OCI-LY7 (cell line): ENCODE data around the gene NEURL4. TPM values are rescaled to one million over a fixed set of nuclear protein-coding genes. Genes with fewer than 3 reads are reported as not detected.

Source experiments
- BruUV-seq: library from RNA; stranded (reverse); fragments of 400-500 nt; replicated peaks from 2 replicates; lab custom pipeline; 2021; lab: Mats Ljungman, UMichigan
- CTCF ChIA-PET: fragments of 300-600 bp; sonication (Branson Sonifier 250); formaldehyde crosslinking; loops from one replicate; lab custom pipeline; 2022; ENCODE audit warnings: antibody characterized with exemption; ENCODE audit not compliant: unreplicated experiment; lab: Charles Lee
- POLR2A ChIA-PET: fragments of 300-600 bp; sonication (Branson Sonifier 250); formaldehyde crosslinking; loops from one replicate; lab custom pipeline; 2022; ENCODE audit warnings: antibody characterized with exemption; lab: Charles Lee
- DNase-seq: peaks from one replicate; pipeline ENCODE4 v3.0.0-alpha.2; 2015; ENCODE audit warnings: low spot score
- H2AFZ ChIP-seq: fragments of 200-600 bp; sonication (generic), shearing (Covaris generic); 2 replicates; pipeline ENCODE4 v1.6.1; 2014; ENCODE audit warnings: mild to moderate bottlenecking, antibody characterized with exemption, low read length, moderate library complexity
- H3K27ac ChIP-seq: fragments of 200-600 bp; sonication (generic); 2 replicates; pipeline ENCODE4 v1.5.1; 2014; ENCODE audit warnings: mixed run types, low read depth, mild to moderate bottlenecking, moderate library complexity, low read length, inconsistent platforms; ENCODE audit not compliant: poor library complexity, severe bottlenecking
- H3K36me3 ChIP-seq: fragments of 200-600 bp; sonication (generic); 2 replicates; pipeline ENCODE4 v1.6.1; 2014; ENCODE audit warnings: mild to moderate bottlenecking, antibody characterized with exemption, low read length, moderate library complexity, mixed read lengths; ENCODE audit not compliant: insufficient read depth
- H3K4me1 ChIP-seq: fragments of 200-600 bp; sonication (generic); 2 replicates; pipeline ENCODE4 v1.5.1; 2014; ENCODE audit warnings: mild to moderate bottlenecking, low read length; ENCODE audit not compliant: insufficient read depth, poor library complexity, severe bottlenecking
- H3K4me2 ChIP-seq: fragments of 200-600 bp; sonication (generic); 2 replicates; pipeline ENCODE4 v1.6.1; 2014; ENCODE audit warnings: mild to moderate bottlenecking, low read length
- H3K4me3 ChIP-seq: fragments of 200-600 bp; sonication (generic); 2 replicates; pipeline ENCODE4 v1.5.1; 2014; ENCODE audit warnings: mild to moderate bottlenecking, low read depth, low read length; ENCODE audit not compliant: poor library complexity, severe bottlenecking
- H3K79me2 ChIP-seq: fragments of 200-600 bp; sonication (generic); 2 replicates; pipeline ENCODE4 v1.6.1; 2016; ENCODE audit warnings: low read depth, mild to moderate bottlenecking, low read length, moderate library complexity, mixed read lengths; ENCODE audit not compliant: insufficient read depth
- H3K9me2 ChIP-seq: fragments of 200-600 bp; sonication (generic); 2 replicates; pipeline ENCODE4 v1.6.1; 2016; ENCODE audit warnings: mild to moderate bottlenecking, low read length, mixed read lengths; ENCODE audit not compliant: insufficient read depth
- H3K9me3 ChIP-seq: fragments of 200-600 bp; sonication (generic); 2 replicates; pipeline ENCODE4 v1.6.1; 2014; ENCODE audit warnings: mild to moderate bottlenecking, mixed run types, low read length, mixed read lengths
- H4K20me1 ChIP-seq: fragments of 200-600 bp; sonication (generic); 2 replicates; pipeline ENCODE4 v1.6.1; 2014; ENCODE audit warnings: mild to moderate bottlenecking, antibody characterized with exemption, low read length, moderate library complexity, mixed read lengths; ENCODE audit not compliant: insufficient read depth
- CTCF ChIP-seq: fragments of 200-600 bp; sonication (generic); conservative IDR thresholded peaks from 2 replicates; pipeline ENCODE4 v1.5.1; 2014; ENCODE audit warnings: mild to moderate bottlenecking, antibody characterized with exemption, low read length, moderate library complexity, mixed read lengths
- EZH2phosphoT487 ChIP-seq: fragments of 200-600 bp; sonication (generic); IDR thresholded peaks from 2 replicates; pipeline ENCODE4 v1.6.1; 2018; ENCODE audit warnings: low read depth, borderline replicate concordance, mild to moderate bottlenecking, mixed run types, antibody characterized with exemption, low read length, moderate library complexity, mixed read lengths
- intact Hi-C: fragments of 100-400 bp; cut with micrococcal nuclease; formaldehyde crosslinking; loops from one replicate; pipeline ENCODE4 v1.10.0; 2022; ENCODE audit not compliant: unreplicated experiment
- total RNA-seq, 2 experiments: library from RNA; depleted of rRNA in 1 of 2; stranded (reverse); fragments of >200 nt in 1 of 2; shearing (Covaris generic) in 1 of 2; gene quantifications; 2 replicates each; pipeline ENCODE4 v1.2.3, GENCODE V29; 2014 to 2022

NEURL4 gene
- total RNA-seq, 2 experiments from 2014 or later, result 34.7 to 66.8 TPM

GRCh38 chr17:7346761-7347614, 17.9 kb upstream of the NEURL4 start:
- no TSS peak for BruUV-seq
- ChIA-PET CTCF (no interaction called here), POLR2A (no interaction called here)
- Histone ChIP-seq H3K4me3 (no peak overlapping the region), H3K9me2 (no peaks in the 10 kb centered on the region), H2AFZ (no peak overlapping the region), H3K36me3 (peaks cover 62% of the 10 kb centered on the region), H3K4me2 (no peak overlapping the region), H3K79me2 (no peaks in the 10 kb centered on the region), H3K9me3 (no peaks in the 10 kb centered on the region), H4K20me1 (no peaks in the 10 kb centered on the region), H3K27ac (no peak overlapping the region), H3K4me1 (peaks cover 23% of the 10 kb centered on the region)
- DNase-seq, result no peak
- intact Hi-C loops, result no loop called here
- TF ChIP-seq CTCF, result no peak
- no peak for TF ChIP-seq EZH2phosphoT487

- peaks cover 10% of the 10 kb centered on the region for H3K4me1 ChIP-seq
Observed at GRCh38 chr17:7343250-7343649, 14.1 kb upstream of the NEURL4 start.

More at GRCh38 chr17:7343250-7343649, 14.1 kb upstream of the NEURL4 start:
- no peak for DNase-seq
- no peak for TF ChIP-seq CTCF
- no peak for TF ChIP-seq EZH2phosphoT487
- H3K4me3 ChIP-seq, result no peak overlapping the region
- no peak overlapping the region for H3K4me2 ChIP-seq
- intact Hi-C loops, result no loop called here
- peaks cover 79% of the 10 kb centered on the region for H3K36me3 ChIP-seq
- H4K20me1 ChIP-seq, result no peaks in the 10 kb centered on the region
- no peaks in the 10 kb centered on the region for H3K9me2 ChIP-seq
- H2AFZ ChIP-seq, result no peak overlapping the region
- BruUV-seq, result no TSS peak
- H3K9me3 ChIP-seq, result no peaks in the 10 kb centered on the region
- no peak overlapping the region for H3K27ac ChIP-seq
- ChIA-PET CTCF (no interaction called here), POLR2A (no interaction called here)
- peaks cover 5% of the 10 kb centered on the region; the same call in 1 of the 2 replicates for H3K79me2 ChIP-seq
